ENCODE results near the gene ME1. TPM values are rescaled to one million over a fixed set of nuclear protein-coding genes. Genes with fewer than 3 reads are reported as not detected.

ME1 gene
- total RNA-seq, 5 donors from 2014 or later (not counting 1 experiment from before 2014, with no cell fraction given), result 0.10 to 1.0 (median 0.88) TPM

DNA sequence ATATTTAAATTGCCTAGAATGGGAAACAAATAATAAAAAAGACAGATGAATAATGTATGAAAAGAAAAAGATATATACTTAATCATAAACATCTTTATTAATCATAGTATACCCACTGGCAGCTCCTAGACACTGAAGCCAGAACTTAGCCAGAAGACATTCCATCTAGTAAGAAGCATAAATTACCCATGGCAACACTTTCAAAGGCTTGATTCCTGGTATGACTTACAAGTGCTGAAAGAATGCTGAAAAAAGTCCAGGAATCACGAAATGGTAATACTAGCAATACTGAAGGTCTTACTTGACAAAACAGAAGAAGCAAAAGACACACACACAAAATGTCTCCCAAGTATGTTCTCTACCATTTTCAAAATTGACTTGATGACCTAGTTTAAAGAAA lies 199.7 kb downstream of the ME1 start:
- DNase-seq (no peak), ATAC-seq (replicated peaks in 1 of 4) (no peak)
- Mint-ChIP-seq H3K36me3 (no peaks in the 10 kb centered on the region), H3K4me3 (no peak overlapping the region), H3K27ac (no peak overlapping the region), H3K9me3 (no peaks in the 10 kb centered on the region), H3K4me1 (no peaks in the 10 kb centered on the region), H3K27me3 (peaks cover 10 to 15% of the 10 kb centered on the region in 2 donors)
- Histone ChIP-seq H3K27ac (ENCODE audit: low read length) (no peak overlapping the region), H3K4me3 (ENCODE audit: control insufficient read depth in 1 of 2, extremely low read depth in 1 of 2, low read length in 1 of 2) (no peak overlapping the region), H3K4me1 (ENCODE audit: control insufficient read depth in 1 of 2, extremely low read depth in 1 of 2, insufficient read depth in 2 of 2, low read length in 2 of 2) (no peaks in the 10 kb centered on the region), H3K27me3 (replicated peaks in 1 of 2; ENCODE audit: control insufficient read depth in 2 of 2, extremely low read depth in 1 of 2, insufficient read depth in 2 of 2, low read length in 1 of 2) (peaks cover 0 to 2% of the 10 kb centered on the region in 2 experiments), H3K9me3 (no peaks in the 10 kb centered on the region), H3K36me3 (ENCODE audit: control insufficient read depth in 2 of 2, extremely low read depth in 1 of 2, insufficient read depth in 1 of 2, low read length in 1 of 2) (no peaks in the 10 kb centered on the region)
- ChIA-PET CTCF (interaction anchor here in 1 of 2 donors (0.9 kb wide), 1 partner anchor 9 kb away, joined by 3 read pairs; no protein-coding TSS in a partner anchor), POLR2A (interaction anchor here in 1 of 2 donors (0.6 kb wide), 1 partner anchor 30 kb away, joined by 4 read pairs; no protein-coding TSS in a partner anchor)
- no CpG with 5 or more reads among the region's 1 CpG for WGBS (ENCODE audit: insufficient coverage)

DNA sequence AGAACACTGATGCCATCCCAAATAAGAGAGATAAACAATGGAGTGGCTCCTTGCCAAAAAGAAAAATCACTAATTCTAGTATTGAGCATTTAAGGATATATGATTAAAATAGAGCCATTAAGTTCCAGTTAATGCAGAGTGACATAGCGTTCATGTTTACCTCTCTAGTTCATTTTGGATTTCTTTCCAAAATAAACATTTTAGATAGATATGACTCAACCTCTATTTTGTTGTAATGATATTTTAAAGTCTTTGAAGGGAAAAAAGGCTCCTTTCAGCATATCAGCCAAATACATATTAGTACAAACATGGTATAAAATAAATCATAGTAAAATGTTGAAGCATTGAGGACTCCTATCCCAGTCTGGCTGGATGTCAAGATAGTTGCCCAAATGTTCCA lies 204.3 kb downstream of the ME1 start:
- Mint-ChIP-seq H3K4me3 (no peak overlapping the region), H3K27me3 (peaks cover 2% of the 10 kb centered on the region in 2 donors), H3K9me3 (no peaks in the 10 kb centered on the region), H3K27ac (no peak overlapping the region), H3K36me3 (no peaks in the 10 kb centered on the region), H3K4me1 (no peaks in the 10 kb centered on the region)
- no CpG with 5 or more reads among the region's 1 CpG for WGBS (ENCODE audit: insufficient coverage)
- POLR2A ChIA-PET, result no interaction called here
- DNase-seq (no peak), ATAC-seq (replicated peaks in 1 of 4) (no peak)
- peaks cover 0 to 2% of the 10 kb centered on the region in 2 experiments for H3K27me3 ChIP-seq (replicated peaks in 1 of 2; ENCODE audit: control insufficient read depth in 2 of 2, extremely low read depth in 1 of 2, insufficient read depth in 2 of 2, low read length in 1 of 2)
- no peak overlapping the region for H3K4me3 ChIP-seq (ENCODE audit: control insufficient read depth in 1 of 2, extremely low read depth in 1 of 2, low read length in 1 of 2)
- CTCF ChIA-PET, result no interaction called here
- no peaks in the 10 kb centered on the region for H3K4me1 ChIP-seq (ENCODE audit: control insufficient read depth in 1 of 2, extremely low read depth in 1 of 2, insufficient read depth in 2 of 2, low read length in 2 of 2)
- no peaks in the 10 kb centered on the region for H3K9me3 ChIP-seq
- no peaks in the 10 kb centered on the region for H3K36me3 ChIP-seq (ENCODE audit: control insufficient read depth in 2 of 2, extremely low read depth in 1 of 2, insufficient read depth in 1 of 2, low read length in 1 of 2)
- H3K27ac ChIP-seq (ENCODE audit: low read length), result no peak overlapping the region

GRCh38 chr6:83221889-83222479 lies 208.9 kb downstream of the ME1 start:
- Mint-ChIP-seq H3K27ac (no peak overlapping the region), H3K4me3 (no peak overlapping the region), H3K27me3 (peaks cover 0 to 4% of the 10 kb centered on the region in 2 donors), H3K9me3 (no peaks in the 10 kb centered on the region), H3K36me3 (no peaks in the 10 kb centered on the region), H3K4me1 (no peaks in the 10 kb centered on the region)
- ATAC-seq (replicated peaks in 1 of 4), result no peak
- CTCF ChIA-PET, result interaction anchor here (0.5 to 2.6 kb wide), 22 partner anchors 9 to 970 kb away, joined by 3 to 40 read pairs (median 4); partner anchors contain the start of genes PRSS35 (in 2 of the 2), DOP1A (in 1 of the 2) and UBE3D (in 1 of the 2)
- Histone ChIP-seq H3K27me3 (replicated peaks in 1 of 2; ENCODE audit: control insufficient read depth in 2 of 2, extremely low read depth in 1 of 2, insufficient read depth in 2 of 2, low read length in 1 of 2) (no peaks in the 10 kb centered on the region), H3K4me3 (ENCODE audit: control insufficient read depth in 1 of 2, extremely low read depth in 1 of 2, low read length in 1 of 2) (no peak overlapping the region), H3K27ac (ENCODE audit: low read length) (no peak overlapping the region), H3K36me3 (ENCODE audit: control insufficient read depth in 2 of 2, extremely low read depth in 1 of 2, insufficient read depth in 1 of 2, low read length in 1 of 2) (no peaks in the 10 kb centered on the region), H3K4me1 (ENCODE audit: control insufficient read depth in 1 of 2, extremely low read depth in 1 of 2, insufficient read depth in 2 of 2, low read length in 2 of 2) (no peaks in the 10 kb centered on the region), H3K9me3 (no peaks in the 10 kb centered on the region)
- peak in 1 of 35 experiments; percentile 46 for DNase-seq
- POLR2A ChIA-PET, result interaction anchor here (0.6 kb wide), 3 partner anchors 9 to 758 kb away, joined by 3 to 5 read pairs (median 4); no protein-coding TSS in a partner anchor
- no CpG with 5 or more reads among the region's 3 CpGs for WGBS (ENCODE audit: insufficient coverage)

- Mint-ChIP-seq H3K27me3 (peaks cover 0 to 4% of the 10 kb centered on the region in 2 donors), H3K4me3 (no peak overlapping the region), H3K9me3 (no peaks in the 10 kb centered on the region), H3K27ac (no peak overlapping the region), H3K4me1 (no peaks in the 10 kb centered on the region), H3K36me3 (no peaks in the 10 kb centered on the region)
- ATAC-seq (replicated peaks in 1 of 4) (no peak), DNase-seq (no peak)
- ChIA-PET POLR2A (no interaction called here), CTCF (interaction anchor here (0.5 to 2.6 kb wide), 15 partner anchors 11 to 475 kb away, joined by 3 to 40 read pairs (median 4); partner anchors contain the start of genes DOP1A (in 1 of the 2), PRSS35 (in 1 of the 2) and UBE3D (in 1 of the 2))
- no peaks in the 10 kb centered on the region for H3K9me3 ChIP-seq
- H3K27me3 ChIP-seq (replicated peaks in 1 of 2; ENCODE audit: control insufficient read depth in 2 of 2, extremely low read depth in 1 of 2, insufficient read depth in 2 of 2, low read length in 1 of 2), result no peaks in the 10 kb centered on the region
- H3K4me1 ChIP-seq (ENCODE audit: control insufficient read depth in 1 of 2, extremely low read depth in 1 of 2, insufficient read depth in 2 of 2, low read length in 2 of 2), result no peaks in the 10 kb centered on the region
- no peak overlapping the region for H3K27ac ChIP-seq (ENCODE audit: low read length)
- H3K4me3 ChIP-seq (ENCODE audit: control insufficient read depth in 1 of 2, extremely low read depth in 1 of 2, low read length in 1 of 2), result no peak overlapping the region
- H3K36me3 ChIP-seq (ENCODE audit: control insufficient read depth in 2 of 2, extremely low read depth in 1 of 2, insufficient read depth in 1 of 2, low read length in 1 of 2), result no peaks in the 10 kb centered on the region
- WGBS (ENCODE audit: insufficient coverage), result 86% methylated on average over 1 of the region's 1 CpG
These were observed 209.6 kb downstream of the ME1 start for GRCh38 chr6:83221276-83221675.

GRCh38 chr6:83220121-83220520 lies 210.7 kb downstream of the ME1 start:
- POLR2A ChIA-PET, result no interaction called here
- DNase-seq (no peak), ATAC-seq (replicated peaks in 1 of 4) (no peak)
- no peak overlapping the region for H3K27ac Mint-ChIP-seq
- H3K4me1 Mint-ChIP-seq, result no peaks in the 10 kb centered on the region
- H3K27me3 ChIP-seq (replicated peaks in 1 of 2; ENCODE audit: control insufficient read depth in 2 of 2, extremely low read depth in 1 of 2, insufficient read depth in 2 of 2, low read length in 1 of 2), result no peaks in the 10 kb centered on the region
- no peak overlapping the region for H3K4me3 ChIP-seq (ENCODE audit: control insufficient read depth in 1 of 2, extremely low read depth in 1 of 2, low read length in 1 of 2)
- H3K36me3 ChIP-seq (ENCODE audit: control insufficient read depth in 2 of 2, extremely low read depth in 1 of 2, insufficient read depth in 1 of 2, low read length in 1 of 2), result no peaks in the 10 kb centered on the region
- peaks cover 0 to 4% of the 10 kb centered on the region in 2 donors for H3K27me3 Mint-ChIP-seq
- H3K36me3 Mint-ChIP-seq, result no peaks in the 10 kb centered on the region
- H3K4me1 ChIP-seq (ENCODE audit: control insufficient read depth in 1 of 2, extremely low read depth in 1 of 2, insufficient read depth in 2 of 2, low read length in 2 of 2), result no peaks in the 10 kb centered on the region
- H3K4me3 Mint-ChIP-seq, result no peak overlapping the region
- no peak overlapping the region for H3K27ac ChIP-seq (ENCODE audit: low read length)
- no peaks in the 10 kb centered on the region for H3K9me3 Mint-ChIP-seq
- CTCF ChIA-PET, result interaction anchor here (0.5 to 1.3 kb wide), 9 partner anchors 9 to 756 kb away, joined by 3 to 9 read pairs (median 5); partner anchors contain the start of genes PGM3 (in 1 of the 2) and RWDD2A (in 1 of the 2)
- H3K9me3 ChIP-seq, result no peaks in the 10 kb centered on the region

GRCh38 chr6:83218646-83219045 lies 212.2 kb downstream of the ME1 start:
- Mint-ChIP-seq H3K27me3 (peaks cover 3 to 4% of the 10 kb centered on the region in 2 donors), H3K9me3 (no peaks in the 10 kb centered on the region), H3K4me3 (no peak overlapping the region), H3K36me3 (no peaks in the 10 kb centered on the region), H3K4me1 (no peaks in the 10 kb centered on the region), H3K27ac (no peak overlapping the region)
- Histone ChIP-seq H3K27ac (ENCODE audit: low read length) (no peak overlapping the region), H3K4me3 (ENCODE audit: control insufficient read depth in 1 of 2, extremely low read depth in 1 of 2, low read length in 1 of 2) (no peak overlapping the region), H3K36me3 (ENCODE audit: control insufficient read depth in 2 of 2, extremely low read depth in 1 of 2, insufficient read depth in 1 of 2, low read length in 1 of 2) (no peaks in the 10 kb centered on the region), H3K4me1 (ENCODE audit: control insufficient read depth in 1 of 2, extremely low read depth in 1 of 2, insufficient read depth in 2 of 2, low read length in 2 of 2) (no peaks in the 10 kb centered on the region), H3K27me3 (replicated peaks in 1 of 2; ENCODE audit: control insufficient read depth in 2 of 2, extremely low read depth in 1 of 2, insufficient read depth in 2 of 2, low read length in 1 of 2) (no peaks in the 10 kb centered on the region), H3K9me3 (no peaks in the 10 kb centered on the region)
- ChIA-PET CTCF (interaction anchor here (1.2 to 1.3 kb wide), 2 partner anchors 11 to 295 kb away, joined by 3 to 4 read pairs; no protein-coding TSS in a partner anchor), POLR2A (interaction anchor here in 1 of 2 donors (0.6 kb wide), 1 partner anchor 178 kb away, joined by 3 read pairs; no protein-coding TSS in a partner anchor)
- DNase-seq (no peak), ATAC-seq (replicated peaks in 1 of 4) (no peak)
- WGBS (ENCODE audit: insufficient coverage), result no CpG with 5 or more reads among the region's 3 CpGs

Measured in T-cell (primary cell).